NT2/D1 (cell line): ENCODE measurements around the gene ANKRA2.

Experiments
- DNase-seq: peaks from one replicate; pipeline ENCODE4 v3.0.0-alpha.2; 2011; ENCODE audit warnings: low read depth, low spot score
- H3K27me3 ChIP-seq: 2 replicates; pipeline ENCODE4 v1.6.0; 2011; ENCODE audit warnings: mild to moderate bottlenecking; ENCODE audit not compliant: insufficient read length, insufficient read depth
- H3K36me3 ChIP-seq: 2 replicates; pipeline ENCODE4 v1.6.1; 2011; ENCODE audit warnings: mild to moderate bottlenecking, low read length, mixed read lengths; ENCODE audit not compliant: insufficient read depth, insufficient read length
- H3K4me1 ChIP-seq: 2 replicates; pipeline ENCODE4 v1.5.1; 2011; ENCODE audit not compliant: insufficient read depth, insufficient read length
- H3K4me3 ChIP-seq: 2 replicates; pipeline ENCODE4 v1.5.1; 2011; ENCODE audit warnings: low read depth; ENCODE audit not compliant: insufficient read length
- H3K9ac ChIP-seq: 2 replicates; pipeline ENCODE4 v1.6.0; 2011; ENCODE audit warnings: low read depth; ENCODE audit not compliant: insufficient read length
- H3K9me3 ChIP-seq: 2 replicates; pipeline ENCODE4 v1.5.1; 2011; ENCODE audit warnings: mild to moderate bottlenecking, low read length; ENCODE audit not compliant: insufficient read depth
- SUZ12 ChIP-seq: IDR thresholded peaks from 2 replicates; pipeline ENCODE4 v1.6.1; 2011; ENCODE audit not compliant: insufficient read length, insufficient read depth; ENCODE audit errors: extremely low read depth
- YY1 ChIP-seq: IDR thresholded peaks from 2 replicates; pipeline ENCODE4 v1.6.1; 2011; ENCODE audit not compliant: insufficient read length, insufficient read depth
- ZNF274 ChIP-seq: IDR thresholded peaks from 2 replicates; pipeline ENCODE4 v1.6.1; 2011; ENCODE audit warnings: mild to moderate bottlenecking, low read depth, low read length

The ANKRA2 gene

GRCh38 chr5:73565139-73565968 lies at the start of gene ANKRA2, which contains the start of gene UTP15:
TSS of gene ANKRA2 (minus strand) at chr5:73565639. CDS start at chr5:73562881, 2,758 bp downstream.
TSS of gene UTP15 (plus strand) at chr5:73565743. CDS start at chr5:73567345, 1,602 bp downstream.
- H3K36me3 ChIP-seq = peaks cover 28% of the 10 kb centered on the region
- no peak for TF ChIP-seq ZNF274
- no peaks in the 10 kb centered on the region for H3K27me3 ChIP-seq
- H3K9ac ChIP-seq = peak within 1 kb of the TSS; percentile 89
- no peaks in the 10 kb centered on the region for H3K4me1 ChIP-seq
- peak within 1 kb of the TSS; percentile 95 for H3K4me3 ChIP-seq
- DNase-seq = peak; percentile 92
- H3K9me3 ChIP-seq = no peaks in the 10 kb centered on the region

- TF ChIP-seq YY1 (no peak), ZNF274 (no peak), SUZ12 (no peak)
Observed at GRCh38 chr5:73615085-73615484, 49.6 kb upstream of the ANKRA2 start.

GRCh38 chr5:73612799-73613198 lies 47.4 kb upstream of the ANKRA2 start:
- no peak for DNase-seq
- Histone ChIP-seq H3K9ac (no peak overlapping the region), H3K36me3 (no peaks in the 10 kb centered on the region), H3K4me3 (no peak overlapping the region), H3K9me3 (no peaks in the 10 kb centered on the region; the same call in 1 of the 2 replicates), H3K27me3 (no peaks in the 10 kb centered on the region), H3K4me1 (no peaks in the 10 kb centered on the region)
- TF ChIP-seq ZNF274 = no peak
- TF ChIP-seq SUZ12 = no peak
- no peak for TF ChIP-seq YY1

More at GRCh38 chr5:73615085-73615484, 49.6 kb upstream of the ANKRA2 start:
- Histone ChIP-seq H3K9ac (no peak overlapping the region), H3K9me3 (no peaks in the 10 kb centered on the region; the same call in 1 of the 2 replicates), H3K4me3 (no peak overlapping the region), H3K27me3 (no peaks in the 10 kb centered on the region), H3K4me1 (no peaks in the 10 kb centered on the region), H3K36me3 (no peaks in the 10 kb centered on the region)
- DNase-seq = no peak

GRCh38 chr5:73607228-73607627 lies 41.8 kb upstream of the ANKRA2 start:
- no peak for DNase-seq
- Histone ChIP-seq H3K4me3 (no peak overlapping the region), H3K4me1 (no peaks in the 10 kb centered on the region), H3K36me3 (no peaks in the 10 kb centered on the region), H3K27me3 (no peaks in the 10 kb centered on the region), H3K9ac (no peak overlapping the region), H3K9me3 (no peaks in the 10 kb centered on the region; the same call in 1 of the 2 replicates)
- TF ChIP-seq SUZ12 (no peak), YY1 (no peak)

- Histone ChIP-seq H3K9me3 (peaks cover 6% of the 10 kb centered on the region), H3K4me1 (no peaks in the 10 kb centered on the region), H3K36me3 (no peaks in the 10 kb centered on the region), H3K4me3 (no peak overlapping the region), H3K9ac (no peak overlapping the region), H3K27me3 (no peaks in the 10 kb centered on the region)
- TF ChIP-seq YY1 (no peak), ZNF274 (no peak), SUZ12 (no peak)
- no peak for DNase-seq
Observed at GRCh38 chr5:73606206-73606753, 40.8 kb upstream of the ANKRA2 start.

GRCh38 chr5:73605223-73606087 lies 40.0 kb upstream of the ANKRA2 start:
- H3K27me3 ChIP-seq = no peaks in the 10 kb centered on the region
- H3K4me3 ChIP-seq = no peak overlapping the region
- no peaks in the 10 kb centered on the region for H3K4me1 ChIP-seq
- no peak for DNase-seq
- peaks cover 6% of the 10 kb centered on the region; the same call in 1 of the 2 replicates for H3K9me3 ChIP-seq
- no peak overlapping the region for H3K9ac ChIP-seq
- TF ChIP-seq YY1 = no peak
- no peak for TF ChIP-seq SUZ12
- TF ChIP-seq ZNF274 = no peak
- H3K36me3 ChIP-seq = no peaks in the 10 kb centered on the region
